Stimulated activated CD4-positive, alpha-beta T cell treated with anti-CD3 and anti-CD28 coated beads, Interleukin-12 subunit alpha, Interleukin-12 subunit beta, amount 100 ng/mL, for 24 hours (primary cell): Measurements from ENCODE around the gene TMX2.

Experiments
- DNase-seq, 2 experiments: peaks; one replicate each; pipeline ENCODE4 v3.0.0-alpha.2; 2020; ENCODE audit warnings: low read depth in 2 of 2

The TMX2 gene

DNA sequence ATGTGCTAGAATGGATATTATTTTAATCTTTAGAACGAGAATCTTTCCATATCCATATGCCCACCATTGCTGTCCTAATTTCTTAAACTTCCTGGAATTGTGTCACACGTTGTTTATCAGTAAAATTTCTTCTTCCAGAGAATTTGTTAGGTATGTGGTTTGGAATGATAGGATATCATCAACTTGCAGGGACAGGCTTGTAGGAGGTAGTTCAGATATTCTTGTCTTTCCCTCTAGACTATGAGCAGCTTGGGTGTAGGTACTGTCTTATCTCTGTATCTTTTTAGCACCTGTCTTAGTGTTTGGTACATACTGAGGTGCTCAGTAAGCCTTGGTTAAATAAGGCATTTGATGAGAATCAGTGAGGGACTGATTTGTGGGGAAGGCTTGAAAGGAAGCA is 52.6 kb downstream of the TMX2 start:
- DNase-seq = no peak

DNA sequence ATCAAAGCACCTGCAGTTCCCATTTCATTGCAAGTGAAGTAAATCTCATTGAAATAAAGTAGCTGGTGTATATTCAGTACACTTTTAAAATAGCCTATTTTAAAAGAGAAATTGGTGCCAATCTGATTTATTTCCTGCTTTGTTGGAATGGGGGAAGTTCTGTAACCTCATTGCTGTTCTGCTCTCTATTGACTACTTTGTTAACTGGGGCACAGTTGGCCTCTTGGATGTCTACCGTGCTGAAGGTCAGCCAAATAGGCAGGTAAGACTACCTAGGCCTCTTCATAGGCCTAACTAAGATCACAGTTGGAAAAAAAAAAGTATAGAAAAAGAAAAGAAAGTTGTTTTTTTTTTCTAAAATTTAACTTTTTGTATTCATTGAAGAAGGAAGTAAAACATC is 58.4 kb downstream of the TMX2 start:
- no peak for DNase-seq

DNA sequence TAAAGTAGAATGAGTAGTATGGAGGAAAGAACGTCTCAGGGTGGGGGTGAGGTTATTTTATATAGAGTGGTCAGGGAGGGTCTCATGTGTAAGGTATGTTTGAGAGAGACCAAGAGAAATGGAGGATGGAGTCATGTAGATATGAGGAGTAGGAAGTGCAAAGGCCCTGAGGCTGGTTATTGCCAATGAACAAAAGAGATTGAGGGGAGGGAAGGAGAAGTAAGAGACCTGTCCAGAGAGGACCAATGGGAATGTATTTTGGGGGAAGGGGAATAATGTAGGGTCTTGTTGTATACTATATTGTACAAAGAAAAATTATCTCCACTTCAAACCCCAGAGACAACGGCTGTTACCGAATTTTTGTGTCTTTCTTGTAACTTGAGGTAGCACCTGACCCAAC is 59.0 kb downstream of the TMX2 start:
- DNase-seq = no peak

DNA sequence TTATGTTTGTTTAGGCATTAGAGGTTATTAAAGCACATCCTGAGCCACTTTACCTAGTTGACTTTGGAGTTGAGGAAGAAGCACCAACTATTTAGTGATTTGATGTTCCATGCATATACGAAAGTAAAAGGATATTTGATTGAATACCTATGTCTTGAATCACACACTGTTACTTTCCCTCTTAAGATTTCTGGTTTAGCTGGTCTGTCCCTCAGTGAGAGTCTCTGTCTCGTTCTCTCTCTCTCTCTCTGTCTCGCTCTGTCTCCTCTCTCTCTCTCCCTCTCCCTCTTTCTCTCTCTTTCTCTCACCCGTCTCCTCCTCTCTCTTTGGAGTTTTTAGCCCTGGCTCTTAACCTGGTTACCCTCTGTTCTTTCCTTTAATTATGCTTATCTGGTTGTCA is 60.2 kb downstream of the TMX2 start:
- no peak for DNase-seq

DNA sequence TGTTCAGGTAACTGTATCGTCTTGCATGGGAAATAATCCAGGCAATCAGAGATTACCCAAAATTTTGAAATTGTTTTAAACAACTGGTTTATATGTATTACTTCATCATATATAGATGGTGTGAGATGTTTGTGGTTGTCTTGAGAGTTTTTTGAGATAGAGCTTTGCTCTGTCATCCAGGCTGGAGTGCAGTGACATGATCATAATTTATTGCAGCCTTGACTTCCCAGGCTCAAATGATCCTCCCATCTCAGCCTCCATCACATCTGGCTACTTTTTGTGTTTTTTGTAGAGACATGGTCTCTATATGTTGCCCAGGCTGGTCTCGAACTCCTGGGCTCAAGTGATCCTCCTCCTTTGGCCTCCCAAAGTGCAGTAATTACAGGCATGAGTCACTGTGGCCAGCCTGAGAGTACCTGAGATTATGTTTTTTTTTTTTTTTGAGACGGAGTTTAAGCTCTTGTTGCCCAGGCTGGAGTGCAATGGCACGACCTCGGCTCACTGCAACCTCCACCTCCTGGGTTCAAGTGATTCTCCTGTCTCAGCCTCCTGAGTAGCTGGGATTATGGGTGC is 60.7 kb downstream of the TMX2 start:
- no peak for DNase-seq

DNA sequence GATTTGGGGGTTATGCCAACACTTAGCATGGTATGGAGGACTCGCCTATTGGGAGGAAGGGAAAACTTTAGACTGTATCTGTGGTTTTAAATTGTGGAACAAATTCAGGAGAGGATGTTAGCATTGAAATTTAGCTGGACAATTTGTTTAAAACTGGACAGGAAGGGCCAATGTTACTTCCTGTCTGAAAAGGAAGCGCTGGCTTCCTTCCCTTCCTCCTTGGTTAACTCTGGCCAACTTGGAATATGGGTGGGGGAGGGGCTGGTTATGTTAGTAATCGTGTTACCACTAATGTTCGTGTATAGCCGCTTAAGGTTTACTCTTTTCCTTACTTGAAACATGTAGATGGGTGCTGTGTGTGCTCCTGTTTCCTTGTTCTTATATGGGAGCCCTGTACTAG is 63.1 kb downstream of the TMX2 start:
- DNase-seq = no peak

DNA sequence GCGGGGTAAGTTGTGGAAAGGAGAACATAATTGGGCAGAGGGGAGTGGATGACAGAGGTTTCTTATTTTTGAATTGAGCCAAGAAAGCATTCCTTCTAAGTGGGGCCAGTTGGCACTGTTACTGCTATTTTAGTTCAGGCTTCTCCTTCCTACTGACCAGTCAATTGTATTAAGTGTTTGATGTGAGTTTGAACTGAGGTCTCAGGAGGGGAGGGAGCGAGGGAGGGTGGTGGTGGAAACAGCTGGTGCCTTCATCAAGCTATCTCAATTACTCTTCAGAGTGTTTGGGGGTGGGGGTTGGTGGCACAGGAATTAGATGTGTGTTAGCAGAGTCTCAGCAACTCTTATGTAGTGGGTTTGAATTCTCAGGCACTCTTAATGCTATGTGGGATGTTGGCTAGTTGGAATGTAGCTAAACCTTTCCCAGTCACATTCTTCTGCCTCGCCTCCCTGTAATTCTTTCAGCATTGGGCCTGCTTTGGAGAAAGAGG is 63.7 kb downstream of the TMX2 start:
- no peak for DNase-seq

DNA sequence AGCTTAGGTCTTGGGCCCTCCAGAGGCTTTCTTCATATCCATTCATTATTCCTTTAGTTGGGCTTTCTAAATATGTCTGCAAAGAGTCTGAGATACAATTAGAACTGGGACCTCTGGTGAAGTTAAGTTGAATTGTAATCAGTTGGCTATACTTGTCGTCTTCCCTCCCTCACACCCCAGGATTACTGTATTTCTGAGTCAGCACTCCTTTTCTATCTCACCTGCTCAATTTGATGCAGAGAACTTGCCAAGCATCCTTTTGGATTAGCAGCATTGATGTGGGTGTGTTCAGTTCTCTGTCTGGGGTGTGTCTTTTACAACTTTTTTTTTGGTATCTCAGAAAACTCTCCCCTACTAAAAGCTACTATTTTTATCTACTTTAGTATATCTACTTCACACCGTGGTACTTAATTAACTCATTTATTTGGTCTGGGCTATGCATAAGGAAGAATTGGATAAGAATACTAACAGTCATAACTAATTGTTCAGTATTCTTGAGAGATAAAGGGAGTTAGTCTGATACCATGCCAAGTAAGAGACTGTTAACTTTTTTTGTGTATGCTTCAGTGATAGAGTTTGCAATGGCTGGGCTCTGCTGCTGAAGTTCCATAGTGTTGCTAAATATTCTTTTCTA is 64.3 kb downstream of the TMX2 start:
- DNase-seq = no peak

DNA sequence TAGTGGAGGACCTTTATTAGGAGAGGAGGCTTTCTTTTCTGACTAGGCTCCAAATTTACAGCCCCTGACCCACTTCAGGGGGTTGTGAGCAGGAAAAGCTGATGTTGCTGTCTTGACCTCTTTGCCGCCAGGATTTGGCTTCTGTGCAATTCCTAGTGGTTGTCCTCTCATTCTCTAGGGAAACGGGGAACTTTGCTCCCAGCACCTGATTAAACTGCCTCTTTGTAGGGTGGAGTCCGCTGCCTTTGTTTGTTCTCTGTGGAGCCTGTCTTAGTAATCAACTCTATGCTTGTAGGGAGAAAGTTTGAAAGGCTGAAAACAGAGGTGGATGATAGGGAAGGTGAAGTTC is 65.5 kb downstream of the TMX2 start:
- DNase-seq = no peak

DNA sequence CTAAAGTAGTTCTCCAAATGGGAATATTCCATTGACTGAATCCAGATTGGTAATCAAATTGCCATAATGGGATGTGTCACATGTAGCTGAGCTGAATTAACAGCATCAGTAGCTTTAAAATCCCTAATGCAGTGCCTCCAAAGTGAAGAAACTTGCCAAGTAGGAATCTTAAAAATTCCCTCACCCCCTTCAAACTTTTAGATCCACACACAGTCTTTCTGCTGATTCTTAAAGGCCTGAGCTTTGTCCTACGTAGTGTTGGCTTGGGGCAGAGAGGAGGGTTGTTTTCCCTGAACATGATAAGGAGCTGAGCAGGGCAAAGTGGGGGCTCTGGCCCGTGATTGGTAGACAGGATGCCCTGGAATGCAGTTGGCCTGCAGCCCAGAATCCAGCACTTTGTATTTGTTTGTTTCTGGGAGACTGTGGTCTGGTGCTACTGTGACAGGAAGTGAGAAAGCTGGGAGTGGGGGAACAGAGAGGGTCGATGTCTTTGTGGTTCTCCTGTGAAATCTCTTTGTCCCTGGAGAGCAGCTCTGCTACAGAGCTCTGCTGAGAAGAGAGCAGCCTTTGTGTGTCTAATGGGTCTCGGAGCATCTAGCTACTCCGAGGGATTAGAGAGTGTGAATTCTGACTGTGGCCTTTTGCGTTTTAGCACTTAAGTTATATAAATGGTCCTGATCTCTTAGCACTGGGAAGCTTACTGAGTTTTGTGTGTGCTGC is 66.1 kb downstream of the TMX2 start:
- no peak for DNase-seq

DNA sequence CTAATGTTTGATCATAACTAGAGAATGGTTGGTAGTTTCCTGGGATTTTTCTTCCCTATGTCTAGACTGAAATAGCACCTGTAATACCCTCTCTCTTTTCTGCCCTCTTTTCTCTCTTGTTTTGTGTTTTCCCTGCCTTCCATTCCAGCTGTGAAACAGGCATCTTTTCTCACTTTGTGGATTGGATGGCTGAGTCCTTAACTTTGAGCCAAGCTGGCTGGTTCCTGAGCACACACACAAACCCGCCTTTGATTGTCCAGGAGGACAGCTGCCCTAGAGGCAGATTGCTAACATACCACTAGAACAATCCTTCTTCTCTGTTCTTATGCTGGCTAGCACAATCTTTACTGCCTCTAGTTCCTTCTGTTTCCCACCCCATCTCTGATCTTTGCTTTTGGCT is 66.9 kb downstream of the TMX2 start:
- no peak for DNase-seq

DNA sequence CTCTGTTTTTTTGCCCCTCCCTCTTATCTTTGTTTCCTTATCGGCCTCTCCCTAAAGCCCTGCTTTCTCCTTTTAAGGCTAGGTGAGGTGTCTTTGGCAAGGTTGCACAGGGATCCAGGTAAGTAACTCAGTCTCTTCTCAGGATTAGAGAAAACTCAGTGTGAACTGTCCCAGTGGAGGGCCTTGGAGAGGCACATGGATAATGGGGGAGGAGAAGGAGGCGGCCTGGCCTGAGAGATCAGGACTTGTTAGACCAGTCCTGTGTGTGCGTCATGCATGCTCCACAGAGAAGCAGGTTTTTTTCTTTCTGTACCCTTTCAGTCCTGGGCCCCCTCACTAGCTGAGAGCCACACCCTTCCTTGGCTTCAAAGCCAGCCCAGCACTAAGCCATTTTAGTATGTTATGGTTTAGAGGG is 69.1 kb downstream of the TMX2 start:
- no peak for DNase-seq

DNA sequence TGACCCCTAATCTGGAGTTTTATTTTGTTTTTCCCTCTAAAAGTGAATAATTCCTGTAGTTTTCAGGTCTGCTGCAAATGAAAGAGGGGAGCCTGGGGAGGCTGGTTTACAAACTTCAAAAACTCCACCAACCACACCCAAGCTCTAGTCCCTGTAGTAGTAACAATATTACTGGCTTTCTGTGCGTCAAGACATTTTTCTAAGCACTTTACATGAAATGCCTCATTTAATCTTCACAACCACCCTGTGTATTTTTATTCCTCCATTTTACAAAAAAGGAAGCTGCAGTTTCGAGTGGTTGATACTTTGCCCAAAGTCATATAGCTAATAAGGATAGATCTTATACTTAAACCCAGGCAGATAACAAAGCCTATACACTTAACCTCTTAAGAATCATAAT is 72.7 kb downstream of the TMX2 start:
- DNase-seq = no peak

DNA sequence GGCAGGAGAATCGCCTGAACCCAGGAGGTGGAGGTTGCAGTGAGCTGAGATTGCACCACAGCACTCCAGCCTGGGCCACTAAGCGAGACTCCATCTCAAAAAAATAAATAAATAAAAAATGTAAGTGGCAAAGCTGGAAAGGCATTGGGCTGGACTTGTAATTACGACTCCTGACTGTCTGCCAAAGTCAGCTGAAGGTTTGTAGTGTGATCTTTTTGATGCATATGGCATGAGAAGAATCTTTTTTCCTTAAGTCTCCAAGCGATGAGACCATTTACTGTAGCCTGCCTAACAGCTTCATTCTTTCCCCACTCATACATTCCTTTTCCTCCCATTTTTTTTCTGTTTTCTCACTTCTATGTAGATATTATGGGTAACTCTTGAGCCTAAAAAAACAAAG is 74.0 kb downstream of the TMX2 start:
- no peak for DNase-seq

DNA sequence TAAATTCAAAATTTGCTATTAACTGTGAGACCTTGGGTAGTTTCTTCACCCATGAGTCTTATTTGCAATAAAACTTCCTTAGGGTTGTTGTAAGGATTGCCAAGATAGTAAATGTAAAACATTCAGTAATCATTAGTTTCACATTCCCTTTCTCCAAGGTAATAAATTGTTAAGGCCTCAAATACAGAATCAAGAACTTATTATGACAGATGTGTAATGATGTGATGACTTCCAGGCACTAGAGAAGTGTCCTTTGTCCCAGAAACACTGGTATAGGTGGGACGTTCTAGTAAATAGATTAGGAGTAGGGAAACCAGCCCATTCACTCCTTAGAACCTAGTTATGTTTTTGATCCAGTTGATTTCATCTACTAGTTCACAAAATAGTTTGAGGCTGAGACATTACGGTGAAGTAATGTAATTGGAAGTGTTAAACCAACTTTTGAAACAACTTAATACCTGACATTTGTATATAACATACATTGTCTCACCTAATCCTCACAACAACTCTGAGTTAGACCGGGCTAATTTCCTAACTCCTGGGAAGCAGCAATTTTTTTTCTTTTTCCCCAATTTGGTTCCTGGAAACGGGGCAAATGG is 74.7 kb downstream of the TMX2 start:
- DNase-seq = no peak

DNA sequence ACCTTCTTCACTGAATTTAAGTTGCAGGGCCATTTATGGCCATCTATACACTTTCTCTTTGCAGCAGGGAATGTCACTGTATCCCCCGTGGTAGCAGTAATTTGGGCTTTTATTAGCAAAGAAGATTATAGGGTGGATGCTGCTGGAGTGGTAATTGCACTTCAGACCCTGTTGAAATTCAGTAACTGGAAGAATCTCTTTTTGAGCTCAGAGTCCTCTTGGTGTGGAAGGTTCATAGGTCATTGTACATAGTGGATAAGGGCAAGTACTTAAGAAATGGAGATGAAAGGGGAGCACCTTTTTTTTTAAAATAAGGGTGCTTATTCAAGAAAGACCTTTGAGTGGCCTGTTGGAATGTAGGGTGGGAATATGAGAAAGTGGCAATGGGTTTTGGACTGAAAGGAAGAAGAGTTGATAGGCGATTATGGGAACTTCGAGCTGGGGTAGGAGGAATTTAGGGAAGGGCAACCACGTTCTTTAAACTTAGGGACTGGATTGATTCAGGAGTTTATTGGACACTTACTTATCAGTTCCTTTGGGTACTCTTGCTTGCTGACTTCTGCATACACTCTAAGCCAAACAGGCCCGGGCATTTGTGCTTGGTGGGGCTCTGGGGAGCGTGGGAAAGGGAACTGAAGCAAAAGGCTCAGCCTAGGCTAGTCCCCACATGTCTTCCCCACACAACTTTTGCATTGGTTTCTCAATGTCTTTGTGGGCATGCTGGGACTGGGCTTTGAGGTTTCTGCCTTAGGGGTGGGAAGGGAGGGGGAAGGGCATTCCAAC is 75.7 kb downstream of the TMX2 start:
- no peak for DNase-seq

DNA sequence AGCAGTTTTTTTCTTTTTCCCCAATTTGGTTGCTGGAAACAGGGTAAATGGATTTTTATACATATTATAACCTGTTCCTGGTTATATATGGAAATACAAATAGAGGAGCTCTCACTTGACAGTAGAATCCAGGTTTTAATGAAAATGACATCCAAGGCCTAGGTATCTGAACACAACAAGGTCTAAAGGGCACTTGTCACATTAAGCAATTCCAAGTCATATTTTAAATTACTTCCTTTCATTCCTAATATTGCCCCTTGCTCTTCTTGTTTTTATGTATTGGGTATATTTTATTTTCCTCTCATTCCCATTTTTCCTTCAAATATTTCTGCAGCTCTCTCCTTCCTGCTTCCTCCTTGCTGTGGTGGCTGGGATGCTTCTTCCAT is 76.3 kb downstream of the TMX2 start:
- no peak for DNase-seq
